Osteocyte (in vitro differentiated cells): ENCODE results near the gene CLTRN. TPM values are rescaled to one million over a fixed set of nuclear protein-coding genes. Genes with fewer than 3 reads are reported as not detected.

ENCODE experiments used
- DNase-seq: peaks from one replicate; pipeline ENCODE4 v3.0.0; 2021; ENCODE audit warnings: mixed read lengths; ENCODE audit not compliant: unreplicated experiment; ENCODE audit errors: extremely low spot score
- H3K27ac Mint-ChIP-seq: one replicate; pipeline ENCODE4 v1.8.0; 2021; ENCODE audit warnings: mild to moderate bottlenecking, mixed read lengths; ENCODE audit not compliant: unreplicated experiment
- H3K27me3 Mint-ChIP-seq: one replicate; pipeline ENCODE4 v1.8.0; 2021; ENCODE audit warnings: mixed read lengths; ENCODE audit not compliant: unreplicated experiment
- H3K36me3 Mint-ChIP-seq: one replicate; pipeline ENCODE4 v1.8.0; 2021; ENCODE audit warnings: mixed read lengths; ENCODE audit not compliant: unreplicated experiment
- H3K4me1 Mint-ChIP-seq: one replicate; pipeline ENCODE4 v1.8.0; 2021; ENCODE audit warnings: mixed read lengths; ENCODE audit not compliant: unreplicated experiment
- H3K4me3 Mint-ChIP-seq: one replicate; pipeline ENCODE4 v1.8.0; 2021; ENCODE audit warnings: mild to moderate bottlenecking, moderate library complexity, mixed read lengths; ENCODE audit not compliant: unreplicated experiment
- H3K9me3 Mint-ChIP-seq: one replicate; pipeline ENCODE4 v1.8.0; 2021; ENCODE audit warnings: mixed read lengths; ENCODE audit not compliant: unreplicated experiment
- total RNA-seq: library from RNA; stranded (reverse); gene quantifications from 2 replicates; pipeline ENCODE4 v1.2.1, GENCODE V29; 2021
- TF ChIP-seq, protein P1 (sequence below): fragments of 200-600 bp; sonication (generic); IDR thresholded peaks from 2 replicates; pipeline ENCODE4 v1.5.0; 2021; ENCODE audit warnings: antibody characterized with exemption, mild to moderate bottlenecking, moderate library complexity

CLTRN gene
- total RNA-seq, 1 donor from 2014 or later: not detected

DNA sequence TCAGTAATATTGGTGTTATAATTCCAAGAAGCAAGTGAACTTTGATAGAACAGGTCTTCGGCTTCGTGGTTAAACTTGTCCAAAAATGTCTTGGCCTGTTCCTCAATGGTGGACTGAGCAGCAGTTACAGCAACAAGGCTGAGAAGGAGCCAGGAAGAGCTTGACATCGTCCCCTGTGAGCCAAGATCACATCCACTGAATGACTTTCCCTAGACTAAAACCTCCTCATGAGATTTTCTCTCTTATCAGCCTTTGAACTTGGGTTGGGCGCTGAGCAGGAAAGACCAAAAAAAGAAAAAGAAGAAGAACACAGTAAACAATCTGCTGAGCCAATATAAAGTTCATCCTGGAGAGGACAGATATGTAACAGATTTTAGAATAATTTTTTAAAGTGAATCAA lies 63.9 kb downstream of the CLTRN start, which contains the start of gene ACE2:
Gene ACE2, minus strand, starts transcription at position 216 of the 400 bp plus-strand sequence. Its CDS starts 49 bp downstream, at position 167.
- Mint-ChIP-seq H3K9me3 (no peaks in the 10 kb centered on the region), H3K27ac (no peak within 1 kb of the TSS), H3K4me3 (no peak within 1 kb of the TSS), H3K27me3 (no peaks in the 10 kb centered on the region), H3K4me1 (no peaks in the 10 kb centered on the region), H3K36me3 (no peaks in the 10 kb centered on the region)
- DNase-seq: no peak
- TF ChIP-seq, protein P1, sequence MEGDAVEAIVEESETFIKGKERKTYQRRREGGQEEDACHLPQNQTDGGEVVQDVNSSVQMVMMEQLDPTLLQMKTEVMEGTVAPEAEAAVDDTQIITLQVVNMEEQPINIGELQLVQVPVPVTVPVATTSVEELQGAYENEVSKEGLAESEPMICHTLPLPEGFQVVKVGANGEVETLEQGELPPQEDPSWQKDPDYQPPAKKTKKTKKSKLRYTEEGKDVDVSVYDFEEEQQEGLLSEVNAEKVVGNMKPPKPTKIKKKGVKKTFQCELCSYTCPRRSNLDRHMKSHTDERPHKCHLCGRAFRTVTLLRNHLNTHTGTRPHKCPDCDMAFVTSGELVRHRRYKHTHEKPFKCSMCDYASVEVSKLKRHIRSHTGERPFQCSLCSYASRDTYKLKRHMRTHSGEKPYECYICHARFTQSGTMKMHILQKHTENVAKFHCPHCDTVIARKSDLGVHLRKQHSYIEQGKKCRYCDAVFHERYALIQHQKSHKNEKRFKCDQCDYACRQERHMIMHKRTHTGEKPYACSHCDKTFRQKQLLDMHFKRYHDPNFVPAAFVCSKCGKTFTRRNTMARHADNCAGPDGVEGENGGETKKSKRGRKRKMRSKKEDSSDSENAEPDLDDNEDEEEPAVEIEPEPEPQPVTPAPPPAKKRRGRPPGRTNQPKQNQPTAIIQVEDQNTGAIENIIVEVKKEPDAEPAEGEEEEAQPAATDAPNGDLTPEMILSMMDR: no peak

GRCh38 chrX:15600049-15600448 lies 64.6 kb downstream of the CLTRN start:
- no peak for DNase-seq
- TF ChIP-seq, protein P1: no peak
- H3K36me3 Mint-ChIP-seq: no peaks in the 10 kb centered on the region
- H3K4me3 Mint-ChIP-seq: no peak overlapping the region
- no peaks in the 10 kb centered on the region for H3K9me3 Mint-ChIP-seq
- H3K4me1 Mint-ChIP-seq: no peaks in the 10 kb centered on the region
- no peaks in the 10 kb centered on the region for H3K27me3 Mint-ChIP-seq
- H3K27ac Mint-ChIP-seq: no peak overlapping the region

GRCh38 chrX:15599461-15599860 lies 65.1 kb downstream of the CLTRN start:
- TF ChIP-seq, protein P1: no peak
- Mint-ChIP-seq H3K36me3 (no peaks in the 10 kb centered on the region), H3K27me3 (no peaks in the 10 kb centered on the region), H3K4me3 (no peak overlapping the region), H3K27ac (no peak overlapping the region), H3K4me1 (no peaks in the 10 kb centered on the region), H3K9me3 (no peaks in the 10 kb centered on the region)
- no peak for DNase-seq

DNA sequence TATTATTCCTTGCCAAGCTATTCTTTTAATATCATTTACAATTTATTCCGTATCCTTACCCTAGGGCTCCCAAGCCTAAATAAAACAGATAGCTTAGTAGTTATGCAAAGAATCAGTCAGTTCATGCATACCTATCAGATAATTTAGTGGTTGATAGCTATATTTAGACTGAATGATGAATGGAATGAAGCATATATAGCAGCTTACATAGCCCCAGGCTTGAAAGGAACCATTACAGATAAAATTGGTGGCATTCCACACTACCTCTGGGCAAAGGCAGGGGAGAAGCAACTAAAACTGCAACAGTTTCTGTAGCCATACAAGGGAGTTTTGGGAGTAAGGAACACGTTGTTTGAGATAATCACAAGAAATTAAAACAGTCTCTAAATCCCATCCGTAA lies 66.6 kb downstream of the CLTRN start:
- H3K9me3 Mint-ChIP-seq: no peaks in the 10 kb centered on the region
- DNase-seq: no peak
- no peak overlapping the region for H3K4me3 Mint-ChIP-seq
- peaks cover 4% of the 10 kb centered on the region for H3K27me3 Mint-ChIP-seq
- H3K27ac Mint-ChIP-seq: no peak overlapping the region
- TF ChIP-seq, protein P1: no peak
- no peaks in the 10 kb centered on the region for H3K4me1 Mint-ChIP-seq
- H3K36me3 Mint-ChIP-seq: no peaks in the 10 kb centered on the region

- no peaks in the 10 kb centered on the region for H3K36me3 Mint-ChIP-seq
- DNase-seq: no peak
- H3K27ac Mint-ChIP-seq: no peak overlapping the region
- H3K4me1 Mint-ChIP-seq: no peaks in the 10 kb centered on the region
- H3K9me3 Mint-ChIP-seq: no peaks in the 10 kb centered on the region
- H3K27me3 Mint-ChIP-seq: peaks cover 17% of the 10 kb centered on the region
- TF ChIP-seq, protein P1: no peak
- no peak overlapping the region for H3K4me3 Mint-ChIP-seq
Measured at GRCh38 chrX:15594371-15594770, 70.2 kb downstream of the CLTRN start.
